ENCODE results near the gene LGI4.

LGI4 gene

DNA sequence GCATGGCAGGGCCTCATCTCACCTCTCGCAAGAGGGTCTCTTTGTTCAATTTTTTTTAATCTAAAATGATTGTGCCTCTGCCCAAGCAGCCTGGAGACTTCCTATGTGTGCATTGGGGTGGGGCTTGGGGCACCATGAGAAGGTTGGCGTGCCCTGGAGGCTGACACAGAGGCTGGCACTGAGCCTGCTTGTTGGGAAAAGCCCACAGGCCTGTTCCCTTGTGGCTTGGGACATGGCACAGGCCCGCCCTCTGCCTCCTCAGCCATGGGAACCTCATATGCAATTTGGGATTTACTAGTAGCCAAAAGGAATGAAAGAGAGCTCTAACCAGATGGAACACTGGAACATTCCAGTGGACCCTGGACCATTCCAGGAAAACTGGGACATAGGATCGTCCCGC lies 11.3 kb downstream of the LGI4 start:
- ATAC-seq: no peak

DNA sequence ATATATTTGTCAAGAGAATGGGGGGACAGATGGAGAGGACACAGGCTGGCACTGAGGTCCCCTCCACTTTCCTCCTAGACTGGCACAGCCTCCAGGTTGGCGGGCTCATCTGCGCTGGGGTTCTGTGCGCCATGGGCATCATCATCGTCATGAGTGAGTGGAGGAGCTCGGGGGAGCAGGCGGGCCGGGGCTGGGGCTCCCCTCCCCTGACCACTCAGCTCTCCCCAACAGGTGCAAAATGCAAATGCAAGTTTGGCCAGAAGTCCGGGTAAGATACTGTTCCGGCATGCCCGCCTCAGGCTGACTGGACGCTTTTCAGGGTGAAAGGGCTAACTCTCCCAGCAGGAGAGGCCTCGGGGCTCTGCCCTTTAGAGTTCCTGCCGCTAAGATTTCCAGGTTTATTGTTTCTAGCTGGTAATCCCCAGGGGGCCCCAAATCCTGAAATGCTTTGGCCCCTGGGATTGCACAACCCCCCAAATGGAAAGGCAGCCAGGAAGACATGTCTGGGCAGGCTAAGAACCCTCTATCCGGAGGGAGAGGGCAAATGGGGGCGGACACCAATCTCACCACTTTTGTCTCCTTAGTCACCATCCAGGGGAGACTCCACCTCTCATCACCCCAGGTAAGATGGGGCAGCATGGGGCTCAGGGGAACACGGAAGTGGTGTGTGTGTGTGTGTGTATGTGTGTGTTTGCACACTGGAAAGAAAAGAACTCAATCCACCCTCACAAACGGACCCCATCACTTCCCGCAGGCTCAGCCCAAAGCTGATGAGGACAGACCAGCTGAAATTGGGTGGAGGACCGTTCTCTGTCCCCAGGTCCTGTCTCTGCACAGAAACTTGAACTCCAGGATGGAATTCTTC lies 11.9 kb downstream of the LGI4 start:
- ATAC-seq: no peak

DNA sequence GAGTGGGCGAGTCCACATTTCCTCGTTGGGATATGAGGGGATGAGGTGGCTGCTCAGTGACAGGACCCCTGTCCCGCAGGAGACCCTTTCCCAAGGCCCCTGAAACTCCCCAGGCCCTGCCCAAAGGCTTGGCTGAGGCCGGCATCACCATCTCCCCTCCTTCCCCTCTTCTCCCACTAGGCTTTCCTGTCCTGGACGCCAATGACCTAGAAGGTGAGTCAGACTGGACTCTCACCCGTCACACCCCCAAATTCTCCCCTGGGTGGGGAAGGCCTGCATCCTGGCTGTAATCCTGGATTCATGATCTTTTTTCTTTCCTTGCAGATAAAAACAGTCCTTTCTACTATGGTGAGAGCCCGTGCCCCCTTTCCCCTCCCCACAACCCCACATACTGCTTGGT lies 14.0 kb downstream of the LGI4 start:
- no peak for ATAC-seq

DNA sequence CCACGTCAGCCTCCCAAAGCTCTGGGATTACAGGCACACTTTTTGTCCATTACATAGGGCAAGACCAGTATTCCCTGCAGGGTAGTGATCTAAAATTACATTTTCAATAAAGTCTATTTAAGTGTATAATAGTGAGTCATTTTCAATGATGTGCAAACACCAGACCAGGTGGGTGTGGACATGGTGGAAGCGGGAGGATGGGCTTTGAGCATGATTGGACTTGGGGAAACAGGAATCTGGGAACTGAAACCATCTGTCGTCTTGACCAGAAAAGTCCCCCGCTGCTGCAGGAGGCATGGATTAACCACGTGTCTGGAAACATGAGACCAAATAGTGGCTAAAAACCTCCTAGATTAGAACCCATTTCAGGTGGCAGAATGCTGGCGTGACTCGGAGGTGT lies 14.4 kb downstream of the LGI4 start:
- ATAC-seq: no peak

DNA sequence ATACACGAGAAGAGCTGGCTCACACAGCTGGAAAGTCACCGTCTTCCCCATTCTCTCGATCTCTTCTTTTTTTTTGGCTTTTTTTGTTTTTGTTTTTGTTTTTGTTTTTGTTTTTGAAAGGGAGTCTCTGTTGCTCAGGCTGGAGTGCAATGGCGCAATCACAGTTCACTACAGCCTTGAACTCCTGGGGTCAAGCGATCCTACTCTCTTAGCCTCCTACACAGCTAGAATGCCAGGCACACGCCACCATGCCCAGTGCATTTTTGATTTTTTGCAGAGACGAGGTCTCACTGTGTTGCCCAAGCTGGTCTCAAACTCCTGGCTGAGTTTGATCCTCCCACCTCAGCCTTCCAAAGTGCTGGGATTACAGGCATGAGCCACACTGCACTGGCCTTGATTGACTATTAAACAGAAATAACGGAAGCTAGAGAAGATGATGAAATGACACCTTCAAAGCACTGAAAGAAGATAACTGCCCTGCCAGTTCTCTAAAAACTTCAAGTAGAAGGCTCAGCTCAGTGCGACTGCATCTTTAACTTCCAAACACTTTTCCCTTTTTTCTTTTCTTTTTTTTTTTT lies 15.2 kb downstream of the LGI4 start:
- no peak for ATAC-seq

DNA sequence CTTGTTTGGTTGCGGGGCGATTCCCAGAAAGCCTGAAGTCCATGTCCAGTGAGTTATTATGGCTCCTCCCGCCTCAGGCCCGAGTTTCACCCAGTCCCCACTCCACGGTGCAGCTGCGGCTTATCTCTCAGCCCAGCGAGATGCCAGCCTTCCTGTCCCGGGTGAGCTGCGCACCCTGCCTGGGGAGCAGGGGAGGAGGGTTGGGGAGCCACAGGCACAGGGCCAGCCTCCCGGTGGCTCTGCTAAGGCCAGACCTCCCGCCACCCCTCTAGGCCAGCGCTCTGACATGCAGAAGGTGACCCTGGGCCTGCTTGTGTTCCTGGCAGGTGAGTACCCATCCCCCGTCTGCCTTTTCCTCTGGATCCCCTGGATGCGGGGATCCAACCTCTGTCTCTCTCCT lies 15.8 kb downstream of the LGI4 start:
- no peak for ATAC-seq

DNA sequence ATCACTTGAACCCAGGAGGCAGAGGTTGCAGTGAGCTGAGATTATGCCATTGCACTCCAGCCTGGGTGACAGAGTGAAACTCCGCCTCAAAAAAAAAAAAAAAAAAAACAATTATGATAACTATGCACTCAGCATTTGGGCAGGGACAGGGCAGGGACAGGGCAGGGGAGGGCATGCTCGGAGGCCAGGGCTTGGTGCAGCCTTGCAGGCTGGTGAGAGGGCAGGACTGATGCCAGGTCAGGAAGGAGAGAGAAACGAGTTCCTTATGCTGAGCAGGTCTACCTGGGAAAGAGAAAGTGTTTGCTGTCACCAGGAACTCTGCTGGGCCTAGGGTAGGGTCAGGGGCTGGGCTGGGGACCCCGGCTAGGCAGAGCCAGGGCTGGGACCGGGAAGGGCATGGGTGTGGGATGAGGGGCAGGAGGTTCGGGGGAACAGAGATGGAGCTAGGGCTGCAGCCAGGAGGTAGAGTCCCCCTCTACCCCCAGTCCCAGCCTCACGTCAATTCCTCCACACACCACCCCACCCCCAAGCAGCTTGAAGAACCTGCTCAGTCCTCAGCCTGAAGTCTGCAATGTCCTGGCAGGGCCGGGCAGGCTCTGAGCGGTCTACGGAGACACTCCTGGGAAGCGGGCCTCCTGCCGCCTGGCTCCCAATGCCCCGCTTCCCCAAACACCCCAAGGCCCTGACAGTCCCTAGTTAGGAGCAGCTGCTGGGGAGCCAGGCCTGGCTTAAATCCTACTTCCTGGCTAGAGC lies 16.4 kb downstream of the LGI4 start:
- ATAC-seq: no peak

DNA sequence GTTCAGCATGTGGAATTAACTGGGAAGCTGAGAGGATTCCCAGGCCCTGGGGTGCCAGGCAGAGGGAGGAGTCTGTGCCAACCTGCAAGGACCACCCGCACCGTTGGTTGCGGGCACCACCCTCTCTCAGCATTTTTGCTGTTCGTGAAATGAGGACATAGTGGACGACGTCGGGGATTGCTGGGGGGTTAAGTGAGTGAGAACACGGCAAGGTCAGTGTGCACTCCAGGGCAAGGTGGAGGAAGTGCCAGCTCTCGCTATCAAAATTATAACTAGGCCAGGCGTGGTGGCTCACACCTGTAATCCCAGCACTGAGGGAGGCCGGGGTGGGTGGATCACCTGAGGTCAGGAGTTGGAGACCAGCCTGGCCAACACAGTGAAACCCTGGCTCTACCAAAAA lies 17.1 kb downstream of the LGI4 start:
- no peak for ATAC-seq

DNA sequence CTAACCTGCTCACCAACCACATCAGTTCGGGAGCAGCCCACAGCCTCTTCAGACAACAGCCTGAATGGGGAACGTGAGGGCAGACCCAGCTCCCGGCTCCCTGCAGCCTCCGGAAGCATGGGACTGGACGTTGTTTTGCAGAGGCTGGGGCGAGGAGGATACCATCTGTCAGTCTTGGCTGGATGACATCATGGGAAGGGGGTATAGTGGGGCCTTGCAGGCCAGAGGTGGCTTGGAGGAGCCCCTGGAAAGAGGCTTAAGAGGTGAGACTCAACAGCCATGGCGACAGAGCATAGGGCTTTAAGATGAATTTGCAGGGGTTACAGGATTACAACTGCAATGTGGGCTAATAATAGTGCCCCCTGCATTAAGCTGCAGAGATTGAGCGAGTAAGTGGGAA lies 17.7 kb downstream of the LGI4 start:
- no peak for ATAC-seq

DNA sequence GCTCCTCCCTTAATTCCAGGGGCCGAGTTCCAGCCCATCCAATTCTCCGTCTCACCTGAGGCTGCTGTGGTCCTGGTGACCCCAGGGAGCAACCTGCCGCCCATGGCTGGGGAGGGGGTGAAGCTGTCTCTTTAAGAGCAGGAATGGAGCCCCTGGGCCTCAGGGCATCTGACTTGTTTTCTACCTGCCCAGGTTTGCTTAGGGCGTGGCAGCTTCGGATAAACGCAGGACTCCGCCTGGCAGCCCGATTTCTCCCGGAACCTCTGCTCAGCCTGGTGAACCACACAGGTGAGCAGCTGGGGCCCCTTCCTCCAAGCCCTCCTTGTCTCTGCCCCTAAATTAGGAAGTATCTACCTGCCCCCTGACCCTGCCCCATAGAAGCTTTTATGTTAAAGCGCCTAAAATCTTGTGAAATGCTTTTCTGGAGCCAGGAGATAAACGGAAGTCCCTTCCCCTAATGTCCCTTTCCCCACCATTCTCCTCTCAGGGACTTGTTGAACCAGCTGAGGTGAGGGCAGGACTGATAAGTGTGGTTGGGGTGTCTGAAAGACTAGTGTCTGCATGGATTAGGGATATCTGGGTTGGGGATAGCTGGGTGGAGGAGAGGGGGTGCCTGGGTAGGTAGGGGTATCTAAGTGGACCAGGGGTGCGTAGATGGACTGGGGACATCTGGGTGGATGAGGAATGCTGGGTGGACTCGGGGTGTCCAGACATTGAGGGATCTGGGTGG lies 18.6 kb downstream of the LGI4 start:
- ATAC-seq: no peak

DNA sequence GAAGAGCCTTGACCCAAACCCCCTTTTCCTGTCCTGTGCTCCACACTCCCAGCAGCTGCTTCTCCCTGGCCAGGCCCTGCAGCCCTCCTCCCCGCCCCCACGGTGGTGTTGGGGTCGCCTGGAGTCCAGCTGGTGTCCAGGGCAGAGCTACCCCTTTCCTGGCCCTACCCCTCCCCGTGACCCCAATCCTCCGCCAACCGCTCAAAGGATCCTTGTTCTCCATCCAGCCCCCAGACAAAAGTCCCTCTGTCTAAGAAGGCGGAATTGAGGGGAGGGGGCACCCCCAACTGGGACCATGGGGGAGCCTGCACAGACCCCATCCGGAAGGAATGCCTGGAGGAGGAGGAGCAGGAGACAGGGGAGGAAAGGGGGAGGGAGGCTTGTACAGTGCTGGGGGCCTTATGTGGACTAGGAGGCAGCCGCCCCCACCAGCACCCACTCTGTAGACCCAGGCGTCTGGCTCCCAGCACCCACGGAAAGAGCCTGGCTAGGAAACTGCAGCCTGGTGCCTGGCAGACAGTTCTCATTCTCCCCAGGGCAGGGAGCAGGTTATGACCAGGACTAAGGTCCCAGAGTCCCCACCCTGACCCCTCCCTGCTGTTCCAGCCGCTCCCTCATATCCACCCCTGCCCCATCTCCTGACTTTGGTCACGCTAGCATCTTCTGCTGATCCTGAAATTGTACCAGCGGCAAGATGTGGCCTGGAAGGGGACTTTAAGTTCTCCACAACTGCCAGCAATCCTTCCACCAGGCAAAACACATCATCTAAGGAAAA lies 19.5 kb downstream of the LGI4 start, which contains the start of gene FXYD3:
FXYD3 (plus strand) TSS at position 647 of the 775 bp plus-strand sequence. CDS start 3,554 bp downstream, outside the sequence.
- ATAC-seq: no peak

DNA sequence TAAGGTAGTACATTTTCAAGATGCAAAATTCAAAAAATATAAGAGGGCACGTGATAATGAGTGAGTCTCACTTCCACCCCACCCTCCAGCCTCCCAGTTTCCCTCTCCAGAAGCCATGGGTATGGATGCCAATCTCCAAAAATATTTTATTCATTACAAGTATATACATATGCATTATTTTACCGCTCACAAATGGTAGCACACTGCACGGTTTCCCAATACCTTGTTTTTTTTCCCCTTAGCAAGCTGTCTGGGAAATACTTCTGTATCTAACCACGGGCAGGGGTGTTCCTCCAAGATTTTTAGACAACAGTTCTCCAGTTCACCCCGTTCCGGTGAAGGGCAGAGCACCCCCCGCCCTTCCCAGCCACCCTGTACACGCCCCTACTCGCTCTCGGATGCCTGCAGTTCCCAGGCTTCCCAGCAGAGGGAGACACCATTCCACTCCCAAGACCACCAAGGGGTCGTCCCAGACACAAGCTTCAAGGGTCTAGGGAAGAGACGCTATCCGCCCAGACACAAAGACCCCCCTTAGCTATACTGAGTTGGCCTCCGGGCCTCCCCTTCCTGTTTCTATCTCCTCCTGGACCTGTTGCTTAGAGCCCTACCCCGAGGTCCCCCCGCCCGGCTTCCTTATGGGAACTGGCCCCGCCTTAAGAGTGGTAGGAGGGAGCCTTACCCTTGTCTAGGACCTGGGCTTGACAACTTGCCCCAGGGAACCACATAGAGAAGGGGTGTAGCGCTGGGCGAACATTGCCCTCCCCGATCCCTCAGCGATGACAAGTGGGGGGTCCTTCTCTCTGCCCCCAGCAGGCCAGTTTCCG lies 20.3 kb downstream of the LGI4 start:
- ATAC-seq: peak; percentile 78 to 82

DNA sequence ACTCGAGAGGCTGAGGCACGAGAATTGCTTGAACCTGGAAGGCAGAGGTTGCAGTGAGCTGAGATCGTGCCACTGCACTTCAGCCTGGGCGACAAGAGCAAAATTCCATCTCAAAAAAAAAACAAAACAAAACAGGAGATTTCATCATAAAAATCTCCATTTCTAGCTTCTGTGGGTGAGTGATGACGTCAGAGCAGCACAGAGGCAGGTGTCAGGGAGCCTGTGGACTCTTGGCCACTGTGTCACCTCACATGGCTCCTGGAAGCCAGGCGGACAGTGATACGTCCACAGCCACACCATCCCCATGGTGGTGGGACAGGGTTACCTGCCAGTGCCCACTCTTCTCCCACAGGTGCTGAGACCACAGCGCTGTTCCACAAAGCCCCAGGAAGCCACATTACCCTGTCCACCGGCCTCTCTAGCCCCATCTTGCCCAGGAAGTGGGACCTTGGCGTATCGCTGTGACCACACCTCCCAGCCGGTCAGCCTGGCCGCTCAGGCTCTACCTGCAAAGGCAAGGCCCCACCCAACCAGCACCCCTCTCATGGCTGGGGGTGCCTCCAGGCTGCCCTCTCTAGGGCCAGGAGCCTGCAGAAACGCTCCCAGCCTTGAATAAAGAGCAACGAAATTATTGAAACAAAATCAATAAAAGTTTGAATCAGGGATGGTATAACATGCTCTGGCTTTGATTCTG lies 21.7 kb downstream of the LGI4 start:
- ATAC-seq: no peak

DNA sequence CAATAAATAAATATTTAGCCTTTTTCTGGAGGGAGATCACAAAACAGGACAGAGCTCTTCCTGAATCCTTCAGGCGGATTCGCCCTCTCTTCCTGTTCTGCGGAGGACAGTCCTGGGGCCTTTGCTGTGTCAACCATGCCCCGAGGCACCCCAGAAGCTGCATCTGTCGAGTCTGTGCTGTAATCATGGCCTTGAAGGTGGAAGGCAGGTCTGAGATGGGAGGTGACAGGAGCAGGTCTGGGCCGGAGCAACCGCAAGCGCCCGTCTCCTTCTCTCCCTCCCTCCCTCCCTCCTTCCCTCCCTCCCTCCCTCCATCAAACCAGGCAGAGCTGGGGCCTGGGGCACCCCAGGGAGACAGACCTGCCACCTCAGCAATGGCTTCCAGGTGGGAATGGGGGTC lies 23.9 kb downstream of the LGI4 start:
- ATAC-seq: no peak

DNA sequence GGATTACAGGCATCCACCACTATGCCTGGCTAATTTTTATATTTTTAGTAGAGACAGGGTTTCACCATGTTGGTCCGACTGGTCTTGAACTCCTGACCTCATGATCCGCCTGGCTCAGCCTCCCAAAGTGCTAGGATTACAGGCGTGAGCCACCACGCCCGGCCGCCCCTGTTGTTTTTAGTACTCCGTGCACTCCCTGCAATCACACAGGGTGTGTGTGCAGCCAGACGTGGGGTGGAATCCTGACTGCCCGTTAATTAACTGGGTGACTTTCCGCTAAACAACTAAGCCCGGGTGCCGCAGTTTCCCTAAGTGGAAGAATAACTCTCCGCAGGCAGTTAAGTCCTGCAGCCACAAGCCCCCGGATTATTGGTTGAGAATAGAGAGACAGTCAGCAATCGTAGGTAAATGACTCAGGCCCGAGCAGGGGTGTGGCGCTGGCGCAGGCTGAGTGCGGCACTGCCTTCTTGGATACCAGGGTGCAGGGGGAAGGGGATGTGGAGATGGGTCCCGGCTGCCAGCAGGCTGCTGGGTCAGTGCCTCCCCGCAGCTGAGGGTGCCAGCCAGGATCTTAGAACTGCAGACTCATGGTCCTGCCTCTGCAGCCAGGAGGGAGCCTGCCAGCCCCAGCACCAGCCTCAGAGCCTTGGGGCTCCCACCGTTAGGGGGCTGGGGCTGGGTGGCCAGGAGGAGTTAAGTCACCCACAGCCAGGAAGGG lies 25.3 kb downstream of the LGI4 start:
- ATAC-seq: no peak

DNA sequence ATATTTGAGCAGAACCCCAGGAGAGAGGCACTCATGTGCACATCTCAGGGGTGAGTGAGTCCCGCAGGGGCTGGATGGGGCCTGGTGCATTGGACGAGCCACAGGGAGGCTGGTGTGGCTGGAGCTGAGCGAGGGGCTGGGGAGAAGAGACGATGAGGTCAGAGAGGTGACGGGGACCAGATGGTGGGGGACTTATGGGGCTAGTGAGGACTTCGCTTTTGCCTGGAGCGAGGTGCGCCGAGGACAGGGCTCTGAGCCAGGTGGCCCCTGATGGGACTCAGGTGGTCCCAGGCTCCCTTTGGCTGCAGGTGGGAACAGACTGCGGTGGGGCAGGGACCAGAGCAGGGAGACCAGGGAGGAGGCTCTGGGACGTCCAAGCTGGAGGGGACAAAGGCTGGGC lies 26.1 kb downstream of the LGI4 start:
- ATAC-seq: no peak

DNA sequence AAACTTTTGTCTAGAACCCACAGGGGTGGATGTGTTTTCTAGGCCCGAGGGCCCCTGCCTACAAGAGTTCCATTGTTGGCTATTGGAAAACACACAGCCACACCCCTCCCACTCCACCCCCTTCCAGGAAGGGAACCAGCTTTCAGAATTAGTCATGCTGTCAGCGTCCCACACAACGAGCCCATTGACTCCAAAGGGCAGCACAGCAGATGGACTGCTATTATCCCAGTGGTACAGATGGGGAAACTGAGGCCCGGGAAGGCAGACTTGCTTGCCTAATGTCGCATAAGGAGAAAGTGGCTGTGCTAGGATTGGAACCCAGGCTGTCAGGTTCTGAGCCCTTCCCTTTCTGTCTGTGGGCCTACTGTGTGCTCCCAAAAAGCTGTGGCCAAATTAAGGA lies 27.3 kb downstream of the LGI4 start:
- no peak for ATAC-seq

DNA sequence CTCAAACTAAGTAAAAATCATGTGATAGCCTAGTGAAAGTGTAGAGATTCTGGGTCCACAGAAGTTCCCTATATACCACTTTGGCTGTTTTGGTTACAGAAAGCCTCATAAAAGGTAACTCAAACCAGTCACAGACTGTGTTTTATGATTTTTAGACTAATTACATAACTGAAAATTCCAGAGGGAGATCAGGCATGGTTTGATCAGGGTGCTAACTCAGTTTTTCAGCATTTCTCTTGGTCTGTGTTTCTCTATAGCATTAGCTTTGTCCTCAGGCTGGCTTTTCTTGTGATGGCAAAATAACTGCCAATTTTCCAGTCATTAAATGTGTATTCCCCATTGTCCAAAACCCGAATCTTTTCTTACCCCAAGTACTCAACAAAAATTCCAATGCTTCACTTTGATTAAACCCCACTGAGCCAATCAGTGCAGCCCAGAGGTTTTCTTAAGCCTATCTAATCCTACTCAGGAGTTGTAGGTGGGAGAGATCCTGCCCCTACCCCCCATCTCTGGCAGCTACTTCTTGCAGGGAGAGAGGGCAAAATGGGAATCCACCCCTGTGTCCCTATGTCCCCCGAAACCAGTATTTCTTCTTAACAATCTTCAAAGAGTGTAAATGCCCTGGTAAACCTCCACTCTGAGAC lies 27.8 kb downstream of the LGI4 start:
- no peak for ATAC-seq

DNA sequence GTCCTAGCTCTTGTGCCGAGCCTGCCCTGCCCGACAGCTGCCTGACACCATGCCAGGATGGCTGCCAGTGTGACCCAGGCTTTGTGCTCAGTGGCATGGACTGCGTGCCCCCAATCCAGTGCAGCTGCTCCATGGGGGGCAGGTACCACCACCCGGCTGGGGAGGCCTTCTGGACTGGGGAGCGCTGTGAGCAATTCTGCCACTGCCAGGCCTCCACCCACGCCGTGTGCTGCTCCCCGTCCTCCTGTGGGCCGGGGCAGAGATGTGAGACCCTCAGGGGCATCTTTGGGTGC lies 28.6 kb downstream of the LGI4 start:
- ATAC-seq: no peak
